ENCODE data around the gene LETMD1.
A peak's percentile ranks its signal among the peaks of the same experiment; 100 is the strongest.
"Not testable (repeated sequence)": the region's sequence is repeated elsewhere in the genome, so short reads cannot be mapped to it uniquely, and the experiment has no call there.

LETMD1 gene

GRCh38 chr12:51077930-51078329 is 29.8 kb downstream of the LETMD1 start:
- DNase-seq (ENCODE audit: low spot score), result no peak

DNA sequence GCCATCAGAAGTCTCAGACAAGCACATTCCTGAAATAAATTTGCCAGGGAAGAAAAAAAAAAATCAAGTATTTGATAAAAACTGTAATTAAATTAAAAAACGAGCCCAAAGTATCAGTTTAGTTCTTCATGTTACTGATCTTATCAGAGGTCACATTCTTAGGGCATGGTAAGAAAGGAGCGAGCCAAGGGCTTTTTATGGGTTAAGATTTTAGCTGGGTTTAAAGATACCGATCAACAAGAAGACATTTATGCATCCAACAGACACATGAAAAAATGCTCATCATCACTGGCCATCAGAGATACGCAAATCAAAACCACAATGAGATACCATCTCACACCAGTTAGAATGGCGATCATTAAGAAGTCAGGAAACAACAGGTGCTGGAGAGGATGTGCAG is 30.2 kb downstream of the LETMD1 start:
- DNase-seq (ENCODE audit: low spot score), result not testable (repeated sequence)

DNA sequence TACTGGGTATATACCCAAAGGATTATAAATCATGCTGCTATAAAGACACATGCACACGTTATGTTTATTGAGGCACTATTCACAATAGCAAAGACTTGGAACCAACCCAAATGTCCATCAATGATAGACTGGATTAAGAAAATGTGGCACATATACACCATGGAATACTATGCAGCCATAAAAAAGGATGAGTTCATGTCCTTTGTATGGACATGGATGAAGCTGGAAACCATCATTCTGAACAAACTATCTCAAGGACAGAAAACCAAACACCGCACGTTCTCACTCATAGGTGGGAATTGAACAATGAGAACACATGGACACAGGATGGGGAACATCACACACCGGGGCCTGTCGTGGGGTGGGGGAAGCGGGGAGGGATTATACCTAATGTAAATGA is 30.7 kb downstream of the LETMD1 start:
- not testable (repeated sequence) for DNase-seq (ENCODE audit: low spot score)

GRCh38 chr12:51080136-51080535 is 32.0 kb downstream of the LETMD1 start:
- no peak for DNase-seq (ENCODE audit: low spot score)

DNA sequence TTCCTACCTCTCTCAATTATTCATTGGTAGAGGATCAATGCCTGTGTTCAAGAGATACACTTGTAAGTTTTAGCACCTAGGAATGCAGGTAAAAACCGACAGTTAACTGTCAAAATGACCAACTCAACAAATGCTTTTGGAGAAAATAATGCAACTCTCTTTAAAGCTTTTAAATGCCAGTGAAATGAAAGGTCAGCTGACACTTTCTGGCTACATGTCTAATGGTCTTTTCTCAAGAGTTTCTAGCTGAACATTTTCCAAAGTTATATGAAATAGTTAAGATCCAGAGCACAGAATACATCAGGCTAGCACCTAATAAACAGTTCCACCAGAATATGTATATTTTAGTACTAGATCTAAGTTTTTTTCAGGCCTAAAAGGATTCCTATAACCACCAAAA is 33.3 kb downstream of the LETMD1 start:
- no peak for DNase-seq (ENCODE audit: low spot score)

DNA sequence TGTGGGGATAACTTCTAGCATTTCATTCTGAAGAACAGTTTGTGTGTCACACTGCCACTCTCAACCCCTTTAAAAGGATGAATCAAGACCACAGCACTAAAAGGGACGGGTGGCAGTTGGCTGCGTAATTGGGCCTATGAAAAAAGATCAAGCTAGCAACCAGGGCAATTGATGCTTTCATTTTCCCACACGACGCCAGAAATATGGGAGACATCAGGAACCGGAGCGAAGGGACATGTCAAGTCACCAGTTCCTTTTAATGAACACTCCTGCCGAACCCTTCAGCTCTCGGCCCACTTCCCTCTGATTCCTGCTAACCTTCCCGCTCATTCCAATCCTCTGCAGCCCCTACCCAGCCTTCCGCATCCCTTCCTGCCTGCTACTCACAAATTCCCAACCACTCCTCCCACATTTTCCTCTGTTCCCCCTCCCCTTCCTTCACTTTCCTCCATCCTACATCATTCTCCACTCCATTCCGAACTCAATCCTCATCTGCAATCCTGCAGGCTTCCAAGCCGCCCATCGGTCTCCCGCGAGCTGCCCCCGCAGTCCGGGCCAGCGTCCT is 34.5 kb downstream of the LETMD1 start:
- DNase-seq (ENCODE audit: low spot score), result peak; percentile 39

DNA sequence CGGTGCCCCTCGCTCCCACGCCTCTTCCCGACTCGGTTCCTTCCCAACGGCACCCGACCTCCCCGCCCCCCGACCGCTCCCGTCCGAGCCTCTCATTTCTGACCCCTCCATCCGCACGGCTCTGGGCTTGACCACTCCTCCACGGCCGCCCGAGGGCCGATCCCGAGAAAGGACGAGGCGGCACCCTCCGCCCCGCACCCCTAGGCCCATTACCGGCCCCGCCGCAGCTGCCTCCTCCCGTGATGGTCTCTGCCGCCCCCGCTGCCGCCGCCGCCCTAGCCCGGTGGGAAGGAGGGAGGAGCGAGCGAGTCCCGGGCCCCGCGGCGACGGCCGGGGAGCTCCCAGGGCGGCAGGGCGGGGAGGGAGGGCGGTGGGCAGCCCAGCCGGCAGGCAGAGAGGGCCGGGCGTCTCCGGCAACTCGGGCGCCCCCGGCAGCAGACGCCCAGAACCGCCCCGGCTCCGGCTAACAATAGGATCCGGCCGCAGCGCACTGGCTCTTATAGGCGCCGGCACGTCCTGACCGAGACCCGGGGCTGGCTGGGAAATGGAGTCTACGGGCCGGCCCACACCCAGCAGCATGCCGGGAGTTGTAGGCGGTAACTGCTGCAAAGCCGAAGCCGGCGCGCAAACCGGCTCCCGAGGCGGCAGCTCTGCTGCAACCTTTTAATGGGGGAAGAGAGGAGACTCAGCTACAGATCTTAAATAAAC is 35.2 kb downstream of the LETMD1 start, which contains the start of gene CSRNP2:
Gene CSRNP2 (minus strand): TSS at position 471 of the 708 bp plus-strand sequence. CDS start 7,035 bp downstream, outside the sequence.
- peak; percentile 87 for DNase-seq (ENCODE audit: low spot score)

DNA sequence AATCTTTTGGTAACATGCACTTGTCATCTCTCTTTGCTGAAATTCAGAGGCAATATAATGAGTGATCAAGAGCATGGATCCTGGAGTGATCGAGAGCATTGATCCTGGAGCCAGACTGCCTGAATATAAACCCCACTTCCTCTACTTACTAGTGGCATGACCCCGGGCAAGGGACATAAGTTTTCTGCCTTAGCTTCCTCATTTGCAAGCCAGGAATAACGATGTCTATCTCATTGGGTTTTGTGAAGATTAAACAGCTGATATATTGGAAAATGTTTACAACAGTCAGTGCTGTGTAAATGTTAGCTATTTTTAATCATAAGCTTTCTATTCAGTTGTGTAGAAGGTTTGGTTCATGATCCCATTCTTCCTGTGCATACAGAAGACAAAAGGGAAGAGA is 37.6 kb downstream of the LETMD1 start:
- no peak for DNase-seq (ENCODE audit: low spot score)

DNA sequence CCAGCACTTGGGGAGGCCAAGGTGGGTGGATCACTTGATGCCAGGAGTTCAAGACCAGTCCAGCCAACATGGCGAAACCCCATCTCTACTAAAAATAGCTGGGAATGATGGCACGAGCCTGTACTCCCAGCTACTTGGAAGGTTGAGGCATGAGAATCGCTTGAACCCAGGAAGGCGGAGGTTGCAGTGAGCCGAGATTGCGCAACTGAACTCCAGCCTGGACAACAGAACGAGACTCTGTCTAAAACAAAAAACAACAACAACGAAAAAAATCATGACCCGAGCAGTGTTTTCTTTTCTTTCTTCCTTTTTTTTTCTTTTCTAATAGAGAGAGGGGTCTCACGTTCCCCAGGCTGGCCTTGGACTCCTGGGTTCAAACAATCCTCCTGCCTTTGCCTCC is 38.8 kb downstream of the LETMD1 start:
- DNase-seq (ENCODE audit: low spot score), result no peak

DNA sequence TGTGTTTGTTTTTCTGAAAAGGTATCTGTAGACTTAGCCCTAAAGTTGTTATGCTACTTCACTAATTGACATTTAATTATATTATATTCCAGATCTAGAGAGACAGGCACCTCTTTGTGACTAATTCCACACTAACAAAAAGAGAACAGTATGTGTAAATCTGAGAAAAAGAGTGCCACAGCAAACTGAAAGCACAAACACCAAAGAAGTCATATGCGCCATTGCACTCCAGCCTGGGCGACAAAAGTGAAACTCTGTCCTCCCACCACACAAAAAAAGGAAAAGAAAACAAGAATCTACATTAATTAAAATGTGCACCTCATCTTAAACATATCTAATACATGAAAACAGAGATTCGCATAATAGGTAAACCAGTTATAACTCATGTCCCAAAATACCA is 39.7 kb downstream of the LETMD1 start:
- DNase-seq (ENCODE audit: low spot score), result no peak

DNA sequence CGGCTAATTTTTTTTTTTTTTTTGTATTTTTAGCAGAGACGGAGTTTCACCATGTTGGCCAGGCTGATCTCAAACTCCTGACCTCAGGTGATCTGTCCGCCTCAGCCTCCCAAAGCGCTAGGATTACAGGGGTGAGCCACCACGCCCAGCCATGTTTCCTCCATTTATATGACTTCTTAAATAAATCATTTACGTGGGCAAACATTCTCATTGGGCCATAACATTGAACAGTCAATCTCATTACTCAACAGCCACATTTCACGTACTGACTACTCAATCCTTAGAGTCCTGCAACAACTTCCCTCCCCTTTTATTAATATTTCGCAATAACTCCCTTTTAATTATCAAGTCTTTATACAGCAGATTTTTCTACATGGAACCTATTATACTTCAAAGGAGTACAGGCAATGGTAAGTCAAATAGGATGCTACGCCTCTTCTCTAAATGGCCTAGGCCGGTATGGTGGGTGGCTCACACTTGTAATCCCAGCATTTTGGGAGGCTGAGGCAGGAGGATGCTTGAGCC is 42.6 kb downstream of the LETMD1 start:
- no peak for DNase-seq (ENCODE audit: low spot score)

DNA sequence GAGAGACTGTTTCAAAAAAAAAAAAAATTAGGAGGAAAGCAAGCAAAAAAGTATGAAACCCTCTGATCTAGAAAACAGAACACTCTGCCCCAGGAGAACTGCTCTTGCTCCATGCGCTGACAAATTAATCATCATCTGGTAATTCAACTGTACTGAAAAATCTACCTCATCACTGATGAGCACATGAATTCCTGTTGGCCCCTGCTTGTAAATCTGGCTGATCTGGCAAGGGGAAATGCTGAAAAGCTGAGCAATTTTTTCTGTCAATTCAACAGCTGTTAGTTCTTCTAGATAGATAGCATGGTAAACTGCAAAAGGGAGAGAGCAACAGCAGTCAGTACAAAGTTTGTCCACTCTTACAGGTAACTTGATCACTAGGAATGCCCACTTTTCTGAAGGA is 50.5 kb downstream of the LETMD1 start:
- no peak for DNase-seq (ENCODE audit: low spot score)

DNA sequence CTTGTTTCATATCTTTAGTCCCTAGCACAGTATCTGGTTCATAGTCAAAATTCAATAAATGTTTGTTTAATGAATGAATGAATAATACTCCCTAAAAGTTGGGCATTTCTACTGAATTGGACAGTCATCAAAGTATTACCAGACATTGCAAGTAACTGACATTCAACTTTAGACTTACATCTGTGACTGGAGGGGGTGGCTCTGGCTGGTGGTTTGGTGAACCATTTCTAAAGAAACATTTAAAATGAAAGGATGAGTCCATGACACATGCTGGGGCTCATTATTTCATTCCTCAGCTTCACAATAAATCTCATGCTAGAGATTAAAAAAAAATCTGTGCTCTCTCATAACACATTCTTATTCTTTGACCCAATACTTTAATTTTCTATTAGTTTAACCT is 55.9 kb downstream of the LETMD1 start:
- DNase-seq (ENCODE audit: low spot score), result no peak

DNA sequence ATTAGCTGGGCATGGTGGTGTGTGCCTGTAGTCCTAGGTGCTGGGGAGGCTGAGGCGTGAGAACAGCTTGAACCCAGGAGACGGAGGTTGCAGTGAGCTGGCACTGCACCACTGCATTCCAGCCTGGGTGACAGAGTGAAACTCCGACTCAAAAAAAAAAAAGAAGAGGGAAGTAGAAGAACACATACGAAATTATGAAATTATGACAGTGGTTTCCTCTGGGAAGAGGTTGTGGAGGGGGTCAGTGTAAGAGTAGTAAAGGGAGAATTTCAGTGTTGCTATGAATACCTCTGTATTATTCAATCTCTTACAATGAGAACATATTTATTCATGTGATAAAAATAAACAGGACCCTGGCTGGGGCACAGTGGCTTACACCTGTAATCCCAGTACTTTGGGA is 60.0 kb downstream of the LETMD1 start:
- DNase-seq (ENCODE audit: low spot score), result no peak

Measured in COLO829 (cell line).